GM23338 (cell line): ENCODE measurements around the gene TTC28. TPM values are rescaled to one million over a fixed set of nuclear protein-coding genes. Genes with fewer than 3 reads are reported as not detected.

Experiments used
- ATAC-seq: fragments of 200-7000 bp; cut with Tn5 transposase; 3 replicates; pipeline ENCODE4 v1.9.1; 2020
- DNase-seq: peaks from one replicate; pipeline ENCODE4 v3.0.0-alpha.2; 2015; ENCODE audit warnings: low spot score
- H2AFZ ChIP-seq: fragments of 200-600 bp; sonication (generic); 2 replicates; pipeline ENCODE4 v1.8.0; 2016; ENCODE audit warnings: antibody characterized with exemption, mild to moderate bottlenecking, moderate library complexity
- H3F3A ChIP-seq: fragments of 200-600 bp; sonication (generic); replicated peaks from 2 replicates; pipeline ENCODE4 v1.8.0; 2017; ENCODE audit warnings: antibody characterized with exemption, mixed run types, low read depth
- H3K27ac ChIP-seq: fragments of 200-600 bp; sonication (generic); 2 replicates; pipeline ENCODE4 v1.6.1; 2016; ENCODE audit warnings: low read depth
- H3K27me3 ChIP-seq: fragments of 200-600 bp; sonication (generic); 2 replicates; pipeline ENCODE4 v1.8.0; 2016; ENCODE audit warnings: mild to moderate bottlenecking, mixed run types, moderate library complexity; ENCODE audit not compliant: insufficient read depth
- H3K36me3 ChIP-seq: fragments of 200-600 bp; sonication (generic); 2 replicates; pipeline ENCODE4 v1.8.0; 2016; ENCODE audit warnings: mild to moderate bottlenecking; ENCODE audit not compliant: insufficient read depth
- H3K4me1 ChIP-seq: fragments of 200-600 bp; sonication (generic); 2 replicates; pipeline ENCODE4 v1.8.0; 2016; ENCODE audit warnings: mild to moderate bottlenecking, moderate library complexity; ENCODE audit not compliant: insufficient read depth
- H3K4me2 ChIP-seq: fragments of 200-600 bp; sonication (generic); 2 replicates; pipeline ENCODE4 v1.7.1; 2017; ENCODE audit warnings: mixed run types
- H3K4me3 ChIP-seq: fragments of 200-600 bp; sonication (generic); 2 replicates; pipeline ENCODE4 v1.6.1; 2016; ENCODE audit warnings: mixed run types
- H3K79me2 ChIP-seq: fragments of 200-600 bp; sonication (generic); replicated peaks from 2 replicates; pipeline ENCODE4 v1.8.0; 2017; ENCODE audit warnings: mild to moderate bottlenecking; ENCODE audit not compliant: insufficient read depth
- H3K9me2 ChIP-seq: fragments of 200-600 bp; sonication (generic); 2 replicates; pipeline ENCODE4 v1.8.0; 2017; ENCODE audit not compliant: insufficient read depth
- H4K20me1 ChIP-seq: fragments of 200-600 bp; sonication (generic); replicated peaks from 2 replicates; pipeline ENCODE4 v1.8.0; 2017; ENCODE audit warnings: mild to moderate bottlenecking; ENCODE audit not compliant: insufficient read depth
- H3K27ac Mint-ChIP-seq: 2 replicates; pipeline ENCODE4 v1.8.0; 2020; ENCODE audit warnings: inconsistent platforms, mild to moderate bottlenecking, moderate library complexity, mixed read lengths
- H3K27me3 Mint-ChIP-seq: 3 replicates; pipeline ENCODE4 v1.8.0; 2022; ENCODE audit warnings: low read depth, mild to moderate bottlenecking, moderate library complexity, mixed read lengths, inconsistent platforms; ENCODE audit not compliant: insufficient read depth, poor library complexity
- H3K36me3 Mint-ChIP-seq: 3 replicates; pipeline ENCODE4 v1.8.0; 2021; ENCODE audit warnings: low read depth, mild to moderate bottlenecking, inconsistent platforms, moderate library complexity, mixed read lengths
- H3K4me1 Mint-ChIP-seq: 3 replicates; pipeline ENCODE4 v1.8.0; 2020; ENCODE audit warnings: mild to moderate bottlenecking, inconsistent platforms, mixed read lengths
- H3K4me3 Mint-ChIP-seq: 3 replicates; pipeline ENCODE4 v1.8.0; 2021; ENCODE audit warnings: moderate library complexity, mild to moderate bottlenecking, inconsistent platforms, mixed read lengths
- H3K9me3 Mint-ChIP-seq: 3 replicates; pipeline ENCODE4 v1.8.0; 2020; ENCODE audit warnings: moderate library complexity, mild to moderate bottlenecking, inconsistent platforms, mixed read lengths
- CREB1 ChIP-seq: fragments of 250-450 bp; sonication (Bioruptor Pico); IDR thresholded peaks from 2 replicates; pipeline ENCODE4 v1.5.0; 2020; ENCODE audit warnings: low read depth, mild to moderate bottlenecking, moderate library complexity
- CTCF ChIP-seq, 2 experiments: fragments of 200-600 bp in 1 of 2; sonication (generic) in 1 of 2; conservative IDR thresholded peaks; 2 replicates each; pipeline versions ENCODE4 v1.5.1 to v1.6.1; 2016 to 2017; ENCODE audit warnings: antibody characterized with exemption in 2 of 2, low read depth in 2 of 2, mild to moderate bottlenecking in 2 of 2, moderate library complexity in 1 of 2
- EZH2 ChIP-seq: fragments of 200-600 bp; sonication (generic); IDR thresholded peaks from one replicate; pipeline ENCODE4 v1.8.0; 2017; ENCODE audit warnings: antibody characterized with exemption, mild to moderate bottlenecking, low read depth; ENCODE audit not compliant: unreplicated experiment
- EZH2phosphoT487 ChIP-seq: fragments of 200-600 bp; sonication (generic); IDR thresholded peaks from one replicate; pipeline ENCODE4 v1.8.1; 2018; ENCODE audit warnings: antibody characterized with exemption; ENCODE audit not compliant: unreplicated experiment
- JUNB ChIP-seq: IDR thresholded peaks from one replicate; pipeline ENCODE4 v1.6.1; 2016; ENCODE audit warnings: antibody characterized with exemption; ENCODE audit not compliant: unreplicated experiment
- NANOG ChIP-seq: IDR thresholded peaks from 2 replicates; pipeline ENCODE4 v1.6.1; 2016; ENCODE audit warnings: antibody characterized with exemption, borderline replicate concordance
- POLR2AphosphoS5 ChIP-seq: IDR thresholded peaks from 2 replicates; pipeline ENCODE4 v1.6.1; 2016; ENCODE audit warnings: antibody characterized with exemption, low read depth
- REST ChIP-seq: IDR thresholded peaks from one replicate; pipeline ENCODE4 v1.6.1; 2018; ENCODE audit warnings: antibody characterized with exemption; ENCODE audit not compliant: unreplicated experiment
- ZNF331 ChIP-seq: fragments of 250-450 bp; sonication (Bioruptor Pico); IDR thresholded peaks from 2 replicates; pipeline ENCODE4 v1.5.0; 2020; ENCODE audit warnings: low read depth, mild to moderate bottlenecking, moderate library complexity
- polyA plus RNA-seq: library from polyadenylated mRNA; unstranded; fragments of >200 nt; fragmentation: Nextera tagmentation; extraction: Ambion mirVana; gene quantifications from 2 replicates; pipeline ENCODE4 v1.2.1, GENCODE V29; 2016
- total RNA-seq: library from RNA; depleted of rRNA; stranded (reverse); fragments of >200 nt; shearing (Covaris generic); gene quantifications from 2 replicates; pipeline ENCODE4 v1.2.3, GENCODE V29; 2014
- TF ChIP-seq, protein P1 (sequence below): IDR thresholded peaks from 2 replicates; pipeline ENCODE4 v1.6.1; 2016; ENCODE audit warnings: antibody characterized with exemption
- TF ChIP-seq, protein P2 (sequence below): fragments of 250-450 bp; sonication (Bioruptor Pico); IDR thresholded peaks from 2 replicates; pipeline ENCODE4 v1.5.0; 2020; ENCODE audit warnings: mild to moderate bottlenecking, moderate library complexity

The TTC28 gene
- total and polyA plus RNA-seq, 2 experiments from 2014 or later = 4.5 to 16.1 TPM

GRCh38 chr22:28462901-28463300, 216.7 kb downstream of the TTC28 start (continued):
- TF ChIP-seq ZNF331 (CRISPR knock-in tag) (no peak), CTCF (conservative IDR thresholded peaks at IDR 0.05; ENCODE audit: low read depth in 2 of 2) (no peak), REST (no peak)

DNA sequence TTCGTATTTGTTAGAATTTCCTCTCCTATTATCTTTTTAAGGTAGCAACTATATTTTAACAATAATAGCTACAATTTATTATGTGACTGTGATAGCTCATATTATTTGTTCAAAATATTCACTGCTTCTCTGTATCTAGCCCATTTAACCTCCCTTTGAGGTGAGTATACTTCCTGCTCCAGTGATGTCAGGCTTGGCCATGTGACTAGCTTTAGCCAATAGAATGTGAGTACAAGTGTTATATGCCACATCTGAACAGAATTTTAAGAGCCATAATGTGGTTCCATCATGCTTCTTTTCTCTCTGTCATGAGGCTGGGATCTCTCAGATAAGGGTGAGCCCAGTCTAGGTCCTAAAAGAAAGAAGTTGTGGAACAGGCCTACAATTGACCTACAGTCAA, 217.6 kb downstream of the TTC28 start:
- no peaks in the 10 kb centered on the region for H3K27me3 ChIP-seq
- H3K79me2 ChIP-seq = no peaks in the 10 kb centered on the region
- H3K27me3 Mint-ChIP-seq = peaks cover 2% of the 10 kb centered on the region
- H4K20me1 ChIP-seq = no peaks in the 10 kb centered on the region
- no peak for ATAC-seq
- H3K9me3 Mint-ChIP-seq = no peaks in the 10 kb centered on the region; the same call in 2 of the 3 replicates
- DNase-seq = no peak
- no peaks in the 10 kb centered on the region for H3K36me3 ChIP-seq
- H3K4me1 ChIP-seq = no peaks in the 10 kb centered on the region
- no peak overlapping the region for H3K4me3 ChIP-seq
- H3F3A ChIP-seq = no peaks in the 10 kb centered on the region
- H3K4me3 Mint-ChIP-seq = no peak overlapping the region
- no peak overlapping the region for H2AFZ ChIP-seq
- no peak overlapping the region for H3K4me2 ChIP-seq
- no peak overlapping the region for H3K27ac Mint-ChIP-seq
- no peak overlapping the region for H3K27ac ChIP-seq
- H3K4me1 Mint-ChIP-seq = peaks cover 8% of the 10 kb centered on the region; the same call in 2 of the 3 replicates
- H3K36me3 Mint-ChIP-seq = no peaks in the 10 kb centered on the region
- H3K9me2 ChIP-seq = 0 out of 2 replicates have a peak, but pooled peaks cover 3% of the 10 kb centered on the region
- no peak for TF ChIP-seq ZNF331 (CRISPR knock-in tag)
- TF ChIP-seq NANOG = no peak
- no peak for TF ChIP-seq JUNB
- no peak for TF ChIP-seq EZH2phosphoT487
- TF ChIP-seq, protein P1, sequence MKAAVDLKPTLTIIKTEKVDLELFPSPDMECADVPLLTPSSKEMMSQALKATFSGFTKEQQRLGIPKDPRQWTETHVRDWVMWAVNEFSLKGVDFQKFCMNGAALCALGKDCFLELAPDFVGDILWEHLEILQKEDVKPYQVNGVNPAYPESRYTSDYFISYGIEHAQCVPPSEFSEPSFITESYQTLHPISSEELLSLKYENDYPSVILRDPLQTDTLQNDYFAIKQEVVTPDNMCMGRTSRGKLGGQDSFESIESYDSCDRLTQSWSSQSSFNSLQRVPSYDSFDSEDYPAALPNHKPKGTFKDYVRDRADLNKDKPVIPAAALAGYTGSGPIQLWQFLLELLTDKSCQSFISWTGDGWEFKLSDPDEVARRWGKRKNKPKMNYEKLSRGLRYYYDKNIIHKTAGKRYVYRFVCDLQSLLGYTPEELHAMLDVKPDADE = no peak
- TF ChIP-seq POLR2AphosphoS5 = no peak
- TF ChIP-seq CREB1 (CRISPR knock-in tag) = no peak
- TF ChIP-seq EZH2 = no peak
- TF ChIP-seq, protein P2, sequence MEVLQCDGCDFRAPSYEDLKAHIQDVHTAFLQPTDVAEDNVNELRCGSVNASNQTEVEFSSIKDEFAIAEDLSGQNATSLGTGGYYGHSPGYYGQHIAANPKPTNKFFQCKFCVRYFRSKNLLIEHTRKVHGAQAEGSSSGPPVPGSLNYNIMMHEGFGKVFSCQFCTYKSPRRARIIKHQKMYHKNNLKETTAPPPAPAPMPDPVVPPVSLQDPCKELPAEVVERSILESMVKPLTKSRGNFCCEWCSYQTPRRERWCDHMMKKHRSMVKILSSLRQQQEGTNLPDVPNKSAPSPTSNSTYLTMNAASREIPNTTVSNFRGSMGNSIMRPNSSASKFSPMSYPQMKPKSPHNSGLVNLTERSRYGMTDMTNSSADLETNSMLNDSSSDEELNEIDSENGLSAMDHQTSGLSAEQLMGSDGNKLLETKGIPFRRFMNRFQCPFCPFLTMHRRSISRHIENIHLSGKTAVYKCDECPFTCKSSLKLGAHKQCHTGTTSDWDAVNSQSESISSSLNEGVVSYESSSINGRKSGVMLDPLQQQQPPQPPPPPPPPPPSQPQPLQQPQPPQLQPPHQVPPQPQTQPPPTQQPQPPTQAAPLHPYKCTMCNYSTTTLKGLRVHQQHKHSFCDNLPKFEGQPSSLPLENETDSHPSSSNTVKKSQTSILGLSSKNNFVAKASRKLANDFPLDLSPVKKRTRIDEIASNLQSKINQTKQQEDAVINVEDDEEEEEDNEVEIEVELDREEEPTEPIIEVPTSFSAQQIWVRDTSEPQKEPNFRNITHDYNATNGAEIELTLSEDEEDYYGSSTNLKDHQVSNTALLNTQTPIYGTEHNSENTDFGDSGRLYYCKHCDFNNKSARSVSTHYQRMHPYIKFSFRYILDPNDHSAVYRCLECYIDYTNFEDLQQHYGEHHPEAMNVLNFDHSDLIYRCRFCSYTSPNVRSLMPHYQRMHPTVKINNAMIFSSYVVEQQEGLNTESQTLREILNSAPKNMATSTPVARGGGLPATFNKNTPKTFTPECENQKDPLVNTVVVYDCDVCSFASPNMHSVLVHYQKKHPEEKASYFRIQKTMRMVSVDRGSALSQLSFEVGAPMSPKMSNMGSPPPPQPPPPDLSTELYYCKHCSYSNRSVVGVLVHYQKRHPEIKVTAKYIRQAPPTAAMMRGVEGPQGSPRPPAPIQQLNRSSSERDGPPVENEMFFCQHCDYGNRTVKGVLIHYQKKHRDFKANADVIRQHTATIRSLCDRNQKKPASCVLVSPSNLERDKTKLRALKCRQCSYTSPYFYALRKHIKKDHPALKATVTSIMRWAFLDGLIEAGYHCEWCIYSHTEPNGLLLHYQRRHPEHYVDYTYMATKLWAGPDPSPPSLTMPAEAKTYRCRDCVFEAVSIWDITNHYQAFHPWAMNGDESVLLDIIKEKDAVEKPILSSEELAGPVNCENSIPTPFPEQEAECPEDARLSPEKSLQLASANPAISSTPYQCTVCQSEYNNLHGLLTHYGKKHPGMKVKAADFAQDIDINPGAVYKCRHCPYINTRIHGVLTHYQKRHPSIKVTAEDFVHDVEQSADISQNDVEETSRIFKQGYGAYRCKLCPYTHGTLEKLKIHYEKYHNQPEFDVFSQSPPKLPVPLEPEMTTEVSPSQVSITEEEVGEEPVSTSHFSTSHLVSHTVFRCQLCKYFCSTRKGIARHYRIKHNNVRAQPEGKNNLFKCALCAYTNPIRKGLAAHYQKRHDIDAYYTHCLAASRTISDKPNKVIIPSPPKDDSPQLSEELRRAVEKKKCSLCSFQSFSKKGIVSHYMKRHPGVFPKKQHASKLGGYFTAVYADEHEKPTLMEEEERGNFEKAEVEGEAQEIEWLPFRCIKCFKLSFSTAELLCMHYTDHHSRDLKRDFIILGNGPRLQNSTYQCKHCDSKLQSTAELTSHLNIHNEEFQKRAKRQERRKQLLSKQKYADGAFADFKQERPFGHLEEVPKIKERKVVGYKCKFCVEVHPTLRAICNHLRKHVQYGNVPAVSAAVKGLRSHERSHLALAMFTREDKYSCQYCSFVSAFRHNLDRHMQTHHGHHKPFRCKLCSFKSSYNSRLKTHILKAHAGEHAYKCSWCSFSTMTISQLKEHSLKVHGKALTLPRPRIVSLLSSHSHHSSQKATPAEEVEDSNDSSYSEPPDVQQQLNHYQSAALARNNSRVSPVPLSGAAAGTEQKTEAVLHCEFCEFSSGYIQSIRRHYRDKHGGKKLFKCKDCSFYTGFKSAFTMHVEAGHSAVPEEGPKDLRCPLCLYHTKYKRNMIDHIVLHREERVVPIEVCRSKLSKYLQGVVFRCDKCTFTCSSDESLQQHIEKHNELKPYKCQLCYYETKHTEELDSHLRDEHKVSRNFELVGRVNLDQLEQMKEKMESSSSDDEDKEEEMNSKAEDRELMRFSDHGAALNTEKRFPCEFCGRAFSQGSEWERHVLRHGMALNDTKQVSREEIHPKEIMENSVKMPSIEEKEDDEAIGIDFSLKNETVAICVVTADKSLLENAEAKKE = no peak
